GM12878 (cell line): ENCODE measurements around the gene CRYBA2. TPM values are rescaled to one million over a fixed set of nuclear protein-coding genes. Genes with fewer than 3 reads are reported as not detected.

Experiments
- ATAC-seq: fragments of 200-7000 bp; cut with Tn5 transposase; 3 replicates; pipeline ENCODE4 v1.9.1; 2020; ENCODE audit warnings: mild to moderate bottlenecking, moderate library complexity
- BruUV-seq: library from RNA; stranded (reverse); fragments of 400-500 nt; replicated peaks from 2 replicates; lab custom pipeline; 2021; lab: Mats Ljungman, UMichigan
- CTCF ChIA-PET: fragments of 300-600 bp; sonication (Branson Sonifier 250); formaldehyde crosslinking; extraction: SDS; loops from one replicate; lab custom pipeline; 2021; ENCODE audit warnings: inconsistent platforms; lab: Yijun Ruan, JAX
- POLR2A ChIA-PET: fragments of 350-600 bp; formaldehyde crosslinking; extraction: SDS; loops from one replicate; lab custom pipeline; 2021; ENCODE audit warnings: inconsistent platforms; lab: Charles Lee
- RAD21 ChIA-PET: fragments of 300-600 bp; sonication (Branson Sonifier 250); formaldehyde crosslinking; loops from one replicate; lab custom pipeline; 2023; ENCODE audit warnings: antibody characterized with exemption; ENCODE audit not compliant: unreplicated experiment; lab: Charles Lee
- SMC1A ChIA-PET: fragments of 300-600 bp; sonication (Branson Sonifier 250); formaldehyde crosslinking; loops from one replicate; lab custom pipeline; 2023; ENCODE audit not compliant: unreplicated experiment, uncharacterized antibody; lab: Charles Lee
- DNase-seq: peaks from one replicate; pipeline ENCODE4 v3.0.0-alpha.2; 2011; ENCODE audit warnings: low read depth, low spot score
- FAIRE-seq: peaks from 3 replicates; lab custom pipeline; 2011; peaks lifted over from hg19 to GRCh38; lab: Jason Lieb, UNC
- H2AFZ ChIP-seq: 2 replicates; pipeline ENCODE4 v1.6.0; 2011; ENCODE audit warnings: low read depth, low read length, control low read depth; ENCODE audit not compliant: control insufficient read depth
- H3K27ac ChIP-seq: 2 replicates; pipeline ENCODE4 v1.5.1; 2011; ENCODE audit warnings: control low read depth; ENCODE audit not compliant: control insufficient read depth, insufficient read depth
- H3K27me3 ChIP-seq, 2 experiments: replicated peaks in 1 of 2; 2 replicates each; pipeline versions ENCODE4 v1.6.0 to v1.6.1; 2011; ENCODE audit warnings: low read length in 1 of 2; ENCODE audit not compliant: control insufficient read depth in 2 of 2, insufficient read depth in 2 of 2
- H3K36me3 ChIP-seq, 2 experiments: 2 replicates each; pipeline ENCODE4 v1.5.1; 2011; ENCODE audit warnings: low read length in 1 of 2; ENCODE audit not compliant: control insufficient read depth in 2 of 2, insufficient read depth in 2 of 2
- H3K4me1 ChIP-seq: 2 replicates; pipeline ENCODE4 v1.6.1; 2011; ENCODE audit warnings: mild to moderate bottlenecking, low read length, moderate library complexity, mixed read lengths; ENCODE audit not compliant: control insufficient read depth, insufficient read depth
- H3K4me2 ChIP-seq: 2 replicates; pipeline ENCODE4 v1.6.0; 2011; ENCODE audit warnings: control low read depth; ENCODE audit not compliant: control insufficient read depth, insufficient read depth
- H3K4me3 ChIP-seq: fragments of 200-600 bp; sonication (generic); 2 replicates; pipeline ENCODE4 v1.5.1; 2016
- H3K79me2 ChIP-seq: 2 replicates; pipeline ENCODE4 v1.6.0; 2011; ENCODE audit warnings: low read length; ENCODE audit not compliant: control insufficient read depth, insufficient read depth
- H3K9ac ChIP-seq: 2 replicates; pipeline ENCODE4 v1.8.0; 2011; ENCODE audit warnings: low read length, control low read depth, mixed read lengths; ENCODE audit not compliant: control insufficient read depth, insufficient read depth
- H3K9me3 ChIP-seq: replicated peaks from 3 replicates; pipeline ENCODE4 v1.5.1; 2011; ENCODE audit warnings: mild to moderate bottlenecking, low read length; ENCODE audit not compliant: control insufficient read depth, insufficient read depth
- H4K20me1 ChIP-seq: 2 replicates; pipeline ENCODE4 v1.6.0; 2011; ENCODE audit not compliant: control insufficient read depth, insufficient read depth
- BCL3 ChIP-seq: IDR thresholded peaks from 2 replicates; pipeline ENCODE4 v1.6.1; 2011; ENCODE audit warnings: borderline replicate concordance, low read depth, mild to moderate bottlenecking, moderate library complexity, low read length; ENCODE audit not compliant: insufficient read depth, poor library complexity, severe bottlenecking
- BCLAF1 ChIP-seq: fragments of 450-650 bp; IDR thresholded peaks from 2 replicates; pipeline ENCODE4 v1.6.1; 2017; ENCODE audit warnings: antibody characterized with exemption, mild to moderate bottlenecking, moderate library complexity
- CBFB ChIP-seq: IDR thresholded peaks from 2 replicates; pipeline ENCODE4 v1.6.1; 2016; ENCODE audit warnings: antibody characterized with exemption, low read depth
- IKZF1 ChIP-seq: fragments of 450-650 bp; conservative IDR thresholded peaks from 2 replicates; pipeline ENCODE4 v1.6.1; 2017; ENCODE audit warnings: antibody characterized with exemption, mild to moderate bottlenecking
- RBBP5 ChIP-seq: fragments of 200-600 bp; sonication (generic); conservative IDR thresholded peaks from 2 replicates; pipeline ENCODE4 v1.6.1; 2016
- SIN3A ChIP-seq: IDR thresholded peaks from 2 replicates; pipeline ENCODE4 v1.6.1; 2012; ENCODE audit warnings: low read depth, low read length, improper control_type of control experiment
- SREBF2 ChIP-seq: IDR thresholded peaks from 2 replicates; pipeline ENCODE4 v1.6.1; 2012; ENCODE audit warnings: mild to moderate bottlenecking, low read length
- ZBTB11 ChIP-seq: fragments of 450-650 bp; formaldehyde crosslinking; IDR thresholded peaks from 2 replicates; pipeline ENCODE4 v1.5.0; 2022; ENCODE audit warnings: mild to moderate bottlenecking, missing genetic modification characterization
- WGBS: methylation state at CpG from one replicate; pipeline ENCODE4 v1.1.6; 2016; ENCODE audit warnings: low lambda C conversion rate; ENCODE audit not compliant: insufficient replicate concordance, insufficient coverage; ENCODE audit errors: missing lambda C conversion rate; 5-methylcytosine and 5-hydroxymethylcytosine counted together
- in situ Hi-C: fragments of 300-500 bp; cut with MboI; formaldehyde crosslinking; loops from 9 replicates; pipeline ENCODE4 v1.14.3; 2018; ENCODE audit warnings: mixed read lengths
- intact Hi-C: fragments of 100-400 bp; cut with micrococcal nuclease; formaldehyde crosslinking; loops from one replicate; pipeline ENCODE4 v1.14.2; 2022; ENCODE audit not compliant: unreplicated experiment
- polyA plus RNA-seq, 11 experiments: library from polyadenylated mRNA; depleted of rRNA in 4 of 11; unstranded in 6 of 11; stranded (reverse) in 5 of 11; fragments of >200 nt; fragmentation: Nextera tagmentation in 4 of 11; fragmentation: Illumina TruSeq in 1 of 11; extraction: Ambion mirVana in 4 of 11; extraction: Trizol in 1 of 11; gene quantifications; 1 replicate in 1 of 11; 2 replicates in 10 of 11; pipeline versions ENCODE4 v1.2.1 to v1.2.3, GENCODE V29; 2011 to 2016; ENCODE audit warnings: inconsistent platforms in 2 of 11, missing spikeins in 2 of 11, low read depth in 1 of 11
- total RNA-seq, 4 experiments: library from RNA; depleted of rRNA in 3 of 4; stranded (reverse); fragments of >200 nt in 3 of 4; fragmentation: Illumina TruSeq in 1 of 4; extraction: Trizol in 1 of 4; gene quantifications; 2 replicates each; pipeline versions ENCODE4 v1.2.1 to v1.2.3, GENCODE V29; 2013 to 2021

CRYBA2 gene
- total and polyA plus RNA-seq, 10 of the 15 experiments (the other 5 are each of a cell fraction or from before 2014, with no cell fraction given): not detected

GRCh38 chr2:218964041-218964771 is 29.0 kb downstream of the CRYBA2 start:
- 49% methylated on average over 5 of the region's 5 CpGs for WGBS
- ATAC-seq (no peak), FAIRE-seq (no peak)
- no peak overlapping the region for H3K4me3 ChIP-seq
- intact Hi-C loops: no loop called here
- ChIA-PET POLR2A (interaction anchor here (0.7 kb wide), 1 partner anchor 420 kb away, joined by 4 read pairs; no protein-coding TSS in a partner anchor), SMC1A (no interaction called here)
- no peak overlapping the region for H3K4me2 ChIP-seq
- BruUV-seq: no TSS peak
- H3K27ac ChIP-seq: no peak overlapping the region
- no peaks in the 10 kb centered on the region for H4K20me1 ChIP-seq
- TF ChIP-seq BCL3: no peak
- TF ChIP-seq, all 136 proteins: peak for 0
- ChIA-PET RAD21 (interaction anchor here (0.7 kb wide), 1 partner anchor 63 kb away, joined by 3 read pairs; no protein-coding TSS in a partner anchor), CTCF (interaction anchor here (0.9 to 1.7 kb wide), 4 partner anchors 10 to 66 kb away, joined by 3 to 9 read pairs (median 4); no protein-coding TSS in a partner anchor)
- Histone ChIP-seq H2AFZ (no peak overlapping the region), H3K79me2 (no peaks in the 10 kb centered on the region), H3K9ac (no peak overlapping the region), H3K36me3 (no peaks in the 10 kb centered on the region), H3K4me1 (no peaks in the 10 kb centered on the region), H3K9me3 (no peaks in the 10 kb centered on the region), H3K27me3 (peaks cover 12 to 13% of the 10 kb centered on the region in 2 experiments; a peak in 3 of 4 replicates)
- no peak for DNase-seq
- in situ Hi-C loops: no loop called here

GRCh38 chr2:218963601-218964000 is 29.6 kb downstream of the CRYBA2 start:
- WGBS: 8% methylated on average over 5 of the region's 5 CpGs
- in situ Hi-C loops (no loop called here), intact Hi-C loops (no loop called here)
- Histone ChIP-seq H3K27me3 (peaks cover 12 to 13% of the 10 kb centered on the region in 2 experiments; a peak in 3 of 4 replicates), H3K4me2 (no peak overlapping the region), H3K4me1 (no peaks in the 10 kb centered on the region), H3K4me3 (no peak overlapping the region), H4K20me1 (no peaks in the 10 kb centered on the region), H3K36me3 (no peaks in the 10 kb centered on the region), H3K27ac (no peak overlapping the region), H3K9me3 (no peaks in the 10 kb centered on the region), H3K9ac (no peak overlapping the region), H2AFZ (no peak overlapping the region), H3K79me2 (no peaks in the 10 kb centered on the region)
- RAD21 ChIA-PET: no interaction called here
- ATAC-seq (no peak), FAIRE-seq (no peak), DNase-seq (no peak)
- BruUV-seq: no TSS peak
- SMC1A ChIA-PET: no interaction called here
- CTCF ChIA-PET: no interaction called here
- POLR2A ChIA-PET: no interaction called here
- TF ChIP-seq CBFB (no peak), SIN3A (no peak), SREBF2 (no peak), IKZF1 (no peak), BCLAF1 (no peak), ZBTB11 (no peak), RBBP5 (no peak)
